Measurements from ENCODE around the gene PLXNB3.
A peak's percentile ranks its signal among the peaks of the same experiment; 100 is the strongest.
"Not testable (repeated sequence)": the region's sequence is repeated elsewhere in the genome, so short reads cannot be mapped to it uniquely, and the experiment has no call there.

Gene PLXNB3

DNA sequence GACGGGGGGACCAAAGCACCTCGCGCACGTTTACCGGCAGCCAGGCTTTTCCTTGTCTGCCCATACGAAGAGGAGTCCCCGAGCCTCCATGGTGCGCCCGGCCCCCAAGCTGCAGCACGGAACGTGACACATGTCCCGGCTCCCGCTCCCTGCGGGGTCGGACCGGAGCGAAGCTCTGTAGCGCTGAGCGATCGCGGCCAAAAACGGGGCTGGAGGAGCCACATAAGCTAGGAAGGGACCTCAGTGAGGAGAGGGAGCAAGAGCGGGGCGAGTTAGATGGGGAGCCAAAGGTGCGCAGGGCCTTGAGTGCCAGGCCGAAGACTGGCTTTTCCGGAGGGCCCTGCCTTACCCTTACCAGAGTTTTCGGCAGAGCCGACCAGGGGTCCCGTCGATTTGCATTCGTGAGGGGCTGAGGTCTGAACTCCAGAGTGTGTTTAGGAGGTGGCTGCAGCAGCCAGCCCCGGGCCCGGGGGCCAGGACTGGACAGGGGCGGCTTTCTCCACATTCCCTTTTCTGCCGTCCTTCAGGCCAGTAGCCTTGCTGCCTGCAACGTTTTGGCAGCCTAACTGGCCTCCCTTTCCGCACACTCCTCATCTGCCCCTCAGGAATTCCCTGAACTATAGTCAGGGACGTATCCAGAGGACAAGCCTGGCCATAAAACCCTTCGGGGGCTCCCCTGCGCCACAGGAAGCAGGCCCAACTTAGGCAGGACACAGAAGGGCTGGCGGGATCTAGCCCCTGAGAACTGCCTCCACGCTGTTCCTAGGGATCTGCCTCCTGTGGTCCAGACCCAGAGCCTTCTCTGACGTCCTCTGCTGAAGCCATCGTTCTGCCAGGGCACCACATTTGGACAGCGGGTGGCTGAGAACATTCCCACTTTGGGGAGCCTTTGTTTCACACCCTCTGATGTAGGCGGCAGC lies 31.1 kb downstream of the PLXNB3 start:
- DNase-seq, result no peak

GRCh38 chrX:153797415-153798015 lies 33.5 kb downstream of the PLXNB3 start:
- DNase-seq, result no peak

- DNase-seq, result no peak
Measured at GRCh38 chrX:153799326-153799725, 35.3 kb downstream of the PLXNB3 start.

GRCh38 chrX:153800177-153800722 lies 36.2 kb downstream of the PLXNB3 start:
- no peak for DNase-seq

- DNase-seq, result no peak
Measured at GRCh38 chrX:153800746-153801145, 36.7 kb downstream of the PLXNB3 start.

GRCh38 chrX:153801669-153802068 lies 37.6 kb downstream of the PLXNB3 start:
- no peak for DNase-seq

DNA sequence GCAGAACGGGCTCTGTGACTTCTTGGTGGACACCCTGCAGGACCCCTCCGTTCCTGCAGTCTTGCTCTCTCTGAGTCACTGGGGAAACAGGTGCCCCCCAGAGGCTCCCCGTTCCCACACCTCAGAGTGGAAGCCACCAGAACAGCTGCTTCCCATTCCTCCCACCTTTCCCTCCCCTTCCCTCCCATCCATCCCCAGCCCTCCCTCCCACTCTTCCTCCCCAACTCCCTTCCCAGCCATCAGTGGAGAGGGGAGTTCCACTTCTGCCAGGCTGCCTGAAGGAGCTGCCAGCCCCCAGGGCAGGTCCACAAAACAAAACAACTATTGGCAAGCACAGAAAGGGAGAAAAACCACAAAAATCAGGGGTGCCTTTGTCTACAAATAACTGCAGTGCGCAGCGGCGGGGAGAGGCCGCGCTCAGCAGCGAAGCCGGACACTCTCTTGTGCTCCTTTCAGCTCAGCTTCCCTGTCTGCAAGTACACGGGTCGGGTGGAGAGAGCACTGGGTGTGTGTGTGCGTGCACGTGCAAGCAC lies 38.5 kb downstream of the PLXNB3 start:
- no peak for DNase-seq

DNA sequence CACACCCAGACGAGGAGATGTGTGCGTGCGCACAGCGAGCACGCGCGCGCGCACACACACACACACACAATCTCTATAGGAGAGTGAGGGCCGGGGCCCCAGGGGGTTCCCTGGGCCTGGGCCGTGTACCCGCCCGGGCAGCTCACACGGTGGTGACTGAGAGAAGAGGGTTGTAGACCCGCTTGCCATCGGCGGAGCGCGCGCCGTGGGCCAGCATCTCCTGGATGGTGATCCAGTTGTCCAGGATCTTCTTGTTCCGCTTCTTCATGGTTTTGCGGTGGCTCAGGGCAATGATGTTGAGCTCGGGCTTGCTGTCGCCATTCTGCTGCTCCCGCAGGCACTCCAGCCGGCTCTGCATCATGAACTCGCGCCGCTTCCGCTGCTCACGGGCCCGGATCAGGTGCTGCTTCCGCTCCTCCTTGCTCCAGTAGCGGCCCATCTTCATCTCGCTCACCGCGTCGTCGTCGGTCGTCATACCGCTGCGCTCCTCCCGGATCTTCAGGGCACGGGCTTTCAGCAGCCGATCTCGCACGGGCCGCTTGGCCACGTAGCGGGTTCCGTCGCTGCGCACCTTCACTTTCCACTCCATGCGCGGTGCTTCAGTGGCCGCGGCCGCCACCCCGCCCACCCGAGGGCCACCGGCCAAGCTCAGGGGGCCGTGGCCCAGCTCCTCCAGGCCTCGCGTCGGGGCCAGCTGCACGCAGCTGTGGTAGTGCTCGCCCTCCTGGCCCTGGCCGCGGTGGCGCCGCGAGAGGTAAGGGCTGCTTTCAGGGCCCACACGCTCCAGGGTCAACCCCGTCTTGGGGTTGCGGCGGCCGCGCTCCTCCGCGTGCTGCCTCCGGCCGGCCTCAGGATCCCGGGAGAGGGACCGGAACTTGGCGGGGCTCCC lies 39.4 kb downstream of the PLXNB3 start:
- DNase-seq, result no peak

DNA sequence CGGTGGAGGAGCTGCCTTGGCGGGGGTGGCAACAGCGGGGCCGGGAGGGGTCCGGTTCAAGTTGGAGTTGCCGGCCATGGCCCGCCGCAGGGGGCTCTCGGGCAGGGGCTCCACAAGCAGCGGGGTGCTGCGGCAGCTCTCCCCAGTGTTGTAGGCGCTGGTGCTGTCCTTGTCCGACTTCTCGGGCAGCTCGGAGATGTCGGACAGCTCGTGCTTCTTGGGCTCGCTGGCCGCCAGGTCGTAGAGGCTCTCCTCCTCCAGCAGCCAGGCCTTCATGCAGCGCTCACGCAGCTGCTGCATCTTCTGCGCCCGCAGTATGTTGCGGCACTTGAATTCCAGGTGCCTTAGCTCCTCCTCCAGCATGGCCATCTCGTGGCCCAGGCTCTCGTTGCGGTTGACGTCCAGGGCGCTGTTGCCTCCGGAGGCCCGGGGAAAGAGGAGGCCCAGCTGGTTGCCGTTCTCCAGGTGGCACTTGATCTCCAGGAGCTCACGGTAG lies 40.1 kb downstream of the PLXNB3 start:
- DNase-seq, result no peak

DNA sequence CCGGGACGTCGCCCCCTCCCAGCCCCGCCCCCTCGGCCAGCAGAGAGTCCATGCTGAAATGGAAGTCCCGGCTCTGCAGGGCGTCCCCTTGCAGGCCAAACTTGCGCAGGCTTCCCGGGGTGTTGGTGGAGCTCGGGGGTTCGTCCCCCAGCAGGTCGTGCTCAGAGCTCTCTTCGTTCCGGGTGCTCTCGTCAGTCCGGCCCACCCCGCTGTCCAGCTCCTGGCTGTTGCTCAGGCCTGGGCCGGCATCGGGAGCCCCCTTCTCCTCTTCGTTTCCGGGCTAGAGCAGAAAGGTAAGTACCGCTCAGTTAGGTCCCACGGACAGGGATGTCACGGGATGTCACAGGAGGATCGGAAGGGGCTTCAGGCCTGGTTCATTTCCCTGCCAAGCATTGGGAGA lies 40.6 kb downstream of the PLXNB3 start:
- no peak for DNase-seq

- DNase-seq, result no peak
Measured at GRCh38 chrX:153805436-153805835, 41.4 kb downstream of the PLXNB3 start.

GRCh38 chrX:153806999-153807575 lies 43.0 kb downstream of the PLXNB3 start:
- no peak for DNase-seq

- no peak for DNase-seq
Measured at GRCh38 chrX:153807976-153808375, 43.9 kb downstream of the PLXNB3 start.

DNA sequence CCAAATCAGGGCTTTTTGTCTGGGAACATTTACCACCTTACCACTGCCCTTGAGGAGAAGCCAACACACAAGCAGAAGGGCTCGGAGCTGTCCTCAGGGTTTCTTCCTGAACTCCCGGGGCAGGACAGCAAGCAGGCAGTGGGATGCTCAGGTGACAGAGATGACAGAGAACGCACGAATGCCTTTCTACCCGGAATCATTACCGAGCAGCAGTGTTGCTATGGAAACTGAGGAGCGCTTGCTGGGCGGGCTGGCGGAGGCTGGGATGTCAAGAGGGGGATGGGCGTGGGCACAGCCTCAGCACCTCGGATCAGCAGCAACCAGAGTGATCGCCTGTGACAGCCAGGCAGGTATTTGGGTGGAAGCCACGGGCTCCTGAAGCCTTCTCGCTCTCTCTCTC lies 48.2 kb downstream of the PLXNB3 start:
- DNase-seq, result no peak

DNA sequence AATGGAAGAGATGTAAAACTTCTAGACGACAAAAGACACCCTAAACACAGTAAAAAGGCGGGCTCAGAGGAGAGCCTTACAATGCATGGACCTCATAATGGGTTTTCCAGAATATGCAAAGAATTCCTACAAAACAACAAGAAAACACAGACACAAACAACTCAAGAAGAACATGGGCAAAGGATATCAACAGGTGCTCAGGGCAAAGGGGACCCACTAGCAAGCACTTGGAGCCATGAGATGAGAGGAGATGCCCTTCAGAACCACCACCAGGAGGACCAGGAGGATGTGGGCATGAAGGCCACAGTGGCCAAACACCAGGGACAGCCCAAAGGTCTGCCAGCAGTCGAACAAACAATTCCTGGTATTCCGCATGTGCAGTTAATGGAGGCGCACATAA lies 49.1 kb downstream of the PLXNB3 start:
- DNase-seq, result no peak

- no peak for DNase-seq
Measured at GRCh38 chrX:153814591-153815315, 50.7 kb downstream of the PLXNB3 start.

DNA sequence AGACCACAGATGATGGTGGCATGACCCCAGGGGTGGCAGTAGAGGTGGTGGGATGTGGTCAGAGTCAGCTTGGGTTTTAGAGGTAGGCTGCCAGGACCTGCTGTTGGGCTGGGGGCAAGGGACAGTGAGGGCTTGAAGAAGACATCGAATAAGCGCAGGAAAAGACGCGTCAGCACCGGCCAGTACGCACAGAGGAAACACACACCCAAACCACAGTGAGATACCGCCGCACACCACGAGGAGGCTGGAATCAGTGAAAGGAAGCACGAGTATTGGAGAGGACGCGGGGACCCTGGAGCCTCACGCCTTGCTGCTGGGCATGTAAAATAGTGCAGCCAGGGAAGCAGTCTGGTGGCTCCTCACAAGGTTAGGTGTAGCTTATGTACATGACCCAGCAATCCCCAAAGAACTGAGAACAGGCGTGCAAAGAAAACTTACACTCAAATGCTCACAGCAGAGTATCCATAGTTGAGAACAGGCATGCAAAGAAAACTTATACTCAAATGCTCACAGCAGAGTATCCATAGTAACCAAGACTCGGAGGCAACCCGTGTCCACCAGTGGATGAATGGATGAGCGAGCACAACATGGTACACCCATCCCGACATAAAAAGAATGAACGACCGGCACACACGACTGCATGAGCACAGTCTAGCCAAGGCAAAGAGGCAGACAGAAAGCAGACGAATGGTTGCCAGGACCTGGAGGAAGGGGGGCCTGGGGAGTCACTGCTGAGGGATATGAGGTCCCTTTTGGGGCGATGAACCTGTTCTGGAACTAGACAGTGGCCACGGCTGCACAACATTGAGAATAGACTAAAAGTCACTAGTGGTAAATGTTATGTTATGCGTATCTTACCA lies 53.0 kb downstream of the PLXNB3 start:
- no peak for DNase-seq

DNA sequence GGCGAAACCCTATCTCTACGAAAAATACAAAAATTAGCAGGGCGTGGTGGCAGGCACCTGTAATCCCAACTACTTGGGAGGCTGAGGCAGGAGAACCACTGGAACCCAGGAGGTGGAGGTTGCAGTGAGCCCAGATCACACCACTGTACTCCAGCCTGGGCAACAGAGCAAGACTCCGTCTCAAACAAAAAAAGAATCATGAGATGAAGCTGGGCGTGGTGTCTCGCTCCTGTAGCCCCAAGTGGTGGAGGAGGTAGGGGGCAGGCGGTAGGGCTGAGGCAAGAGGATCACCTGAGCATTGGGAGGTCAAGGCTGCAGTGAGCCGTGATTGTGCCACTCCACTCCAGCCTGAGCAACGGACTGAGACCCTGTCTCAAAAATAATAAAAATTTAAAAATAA lies 54.0 kb downstream of the PLXNB3 start:
- DNase-seq, result not testable (repeated sequence)

DNA sequence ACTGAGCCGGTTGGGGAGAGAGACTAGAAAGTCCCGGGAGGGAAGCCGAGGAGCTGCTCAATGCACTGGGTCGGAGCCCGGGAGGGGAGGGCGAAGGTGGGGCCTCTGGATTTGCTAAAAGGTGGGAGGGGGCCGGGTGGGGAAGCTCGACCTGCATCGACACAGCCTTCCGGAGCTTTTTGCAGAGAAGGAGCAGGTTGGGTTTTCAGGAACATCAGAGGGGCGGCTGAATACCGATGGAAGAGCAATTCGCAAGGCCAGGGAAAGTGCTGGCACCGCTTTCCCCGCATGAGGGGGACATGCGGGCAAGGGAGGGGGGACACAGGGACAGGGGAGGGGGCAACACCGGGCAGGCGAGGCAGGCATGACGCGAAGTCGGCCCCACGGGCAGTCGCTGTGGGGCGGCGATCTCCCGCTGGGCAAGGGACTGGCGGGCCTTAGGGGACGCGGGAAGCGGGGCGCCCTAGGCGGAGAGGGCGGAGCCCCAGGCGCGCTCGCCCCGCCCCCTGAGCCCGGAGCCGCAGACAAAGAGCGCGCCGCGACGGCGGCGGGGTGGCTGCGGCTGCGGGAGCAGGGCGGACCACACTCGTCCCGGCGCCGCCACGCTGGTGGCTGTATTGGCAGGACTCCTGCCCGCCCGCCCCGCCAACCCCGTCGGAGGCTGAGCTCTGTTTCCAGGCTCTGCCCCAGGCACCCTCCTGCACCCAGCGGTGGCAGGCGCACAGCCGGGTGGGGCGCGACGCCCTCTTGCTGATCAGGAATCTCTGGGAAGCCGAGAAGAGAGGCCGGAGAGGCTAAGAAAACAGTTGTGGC lies 54.7 kb downstream of the PLXNB3 start:
- peak; percentile 82 for DNase-seq

Data from retina (tissue), 1 donor.